Stimulated activated naive B cell treated with anti-CD40 and anti-IgM and Interleukin-4, amounts not matched to agents 10 μg/mL and 1 μg/mL and 100 μg/mL, for 72 hours (primary cell): ENCODE data around the gene ATP8A2.

Experiments
- ATAC-seq, 2 donors: fragments of 150-1000 bp; cut with Tn5 transposase; replicated peaks; 2 replicates each; pipeline ENCODE4 v1.10.0; 2021; ENCODE audit warnings: moderate library complexity in 1 of 2
- DNase-seq: peaks from one replicate; pipeline ENCODE4 v3.0.0; 2021
- H3K27ac Mint-ChIP-seq: one replicate; pipeline ENCODE4 v1.8.0; 2022; ENCODE audit warnings: mild to moderate bottlenecking, mixed read lengths
- H3K27me3 Mint-ChIP-seq, 2 donors: one replicate each; pipeline ENCODE4 v1.8.0; 2022; ENCODE audit warnings: mixed read lengths in 2 of 2
- H3K36me3 Mint-ChIP-seq, 2 donors: one replicate each; pipeline ENCODE4 v1.8.0; 2022; ENCODE audit warnings: mixed read lengths in 2 of 2, mild to moderate bottlenecking in 1 of 2
- H3K4me1 Mint-ChIP-seq, 2 donors: one replicate each; pipeline ENCODE4 v1.8.0; 2022; ENCODE audit warnings: mixed read lengths in 2 of 2, mild to moderate bottlenecking in 1 of 2
- H3K4me3 Mint-ChIP-seq, 2 donors: one replicate each; pipeline ENCODE4 v1.8.0; 2022; ENCODE audit warnings: mild to moderate bottlenecking in 2 of 2, mixed read lengths in 2 of 2, moderate library complexity in 1 of 2
- H3K9me3 Mint-ChIP-seq, 2 donors: one replicate each; pipeline ENCODE4 v1.8.0; 2022; ENCODE audit warnings: mixed read lengths in 2 of 2, mild to moderate bottlenecking in 1 of 2

The ATP8A2 gene

GRCh38 chr13:25689539-25689938, 317.8 kb downstream of the ATP8A2 start:
- Mint-ChIP-seq H3K27me3 (peaks cover 5% of the 10 kb centered on the region in 2 donors), H3K36me3 (no peaks in the 10 kb centered on the region), H3K4me1 (no peaks in the 10 kb centered on the region), H3K4me3 (no peak overlapping the region), H3K9me3 (peaks cover 0 to 1% of the 10 kb centered on the region in 2 donors), H3K27ac (no peak overlapping the region)
- ATAC-seq: no peak
- DNase-seq: no peak

GRCh38 chr13:25690582-25690981, 318.8 kb downstream of the ATP8A2 start:
- DNase-seq: no peak
- Mint-ChIP-seq H3K27ac (no peak overlapping the region), H3K9me3 (peaks cover 0 to 1% of the 10 kb centered on the region in 2 donors), H3K4me3 (no peak overlapping the region), H3K27me3 (peaks cover 5% of the 10 kb centered on the region in 2 donors), H3K4me1 (no peaks in the 10 kb centered on the region), H3K36me3 (no peaks in the 10 kb centered on the region)
- ATAC-seq: no peak

DNA sequence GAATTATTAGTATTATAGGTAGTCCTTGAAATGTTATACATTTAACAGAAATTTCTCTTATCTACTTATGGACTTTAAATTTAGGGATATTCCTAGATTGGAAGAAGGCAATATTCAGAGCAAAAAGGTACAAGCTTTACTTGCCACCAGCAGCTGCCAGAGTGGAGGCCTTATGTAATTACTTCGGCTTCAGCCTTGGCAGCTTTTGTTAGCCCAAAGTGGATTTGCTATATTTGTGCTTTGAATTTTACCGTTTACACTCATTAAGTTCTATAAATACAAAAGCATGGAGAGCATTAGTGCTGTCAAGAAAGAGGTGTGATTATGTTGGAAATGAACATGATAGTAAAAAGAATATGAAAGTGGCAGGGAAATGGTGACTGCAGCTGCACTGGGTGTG, 319.9 kb downstream of the ATP8A2 start:
- no peak overlapping the region for H3K4me3 Mint-ChIP-seq
- H3K9me3 Mint-ChIP-seq: peaks cover 0 to 1% of the 10 kb centered on the region in 2 donors
- ATAC-seq (no peak), DNase-seq (no peak)
- H3K36me3 Mint-ChIP-seq: no peaks in the 10 kb centered on the region
- H3K4me1 Mint-ChIP-seq: no peaks in the 10 kb centered on the region
- no peak overlapping the region for H3K27ac Mint-ChIP-seq
- peaks cover 5% of the 10 kb centered on the region in 2 donors for H3K27me3 Mint-ChIP-seq

DNA sequence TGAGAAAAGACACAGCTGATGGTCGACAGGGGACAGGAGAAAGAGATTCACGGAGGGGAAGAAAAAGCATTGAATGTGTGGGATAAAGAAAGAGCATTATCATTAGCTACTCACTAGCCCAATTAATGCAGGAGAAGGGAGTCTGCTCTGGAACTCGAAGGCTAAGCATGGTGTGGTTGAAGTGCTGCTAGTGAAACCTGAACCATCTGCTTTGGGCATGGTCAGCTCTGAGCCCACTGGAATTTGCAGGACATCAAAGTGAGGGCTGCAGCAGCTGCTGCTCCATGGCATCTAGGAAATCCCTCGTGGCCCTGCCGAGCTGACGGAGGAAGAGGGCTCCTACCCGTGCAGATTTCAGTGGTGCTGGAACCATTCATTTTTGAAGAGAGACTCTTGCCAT, 320.3 kb downstream of the ATP8A2 start:
- Mint-ChIP-seq H3K36me3 (no peaks in the 10 kb centered on the region), H3K27me3 (peaks cover 5% of the 10 kb centered on the region in 2 donors), H3K9me3 (peaks cover 0 to 1% of the 10 kb centered on the region in 2 donors), H3K4me3 (no peak overlapping the region), H3K27ac (no peak overlapping the region), H3K4me1 (no peaks in the 10 kb centered on the region)
- ATAC-seq (no peak), DNase-seq (no peak)

DNA sequence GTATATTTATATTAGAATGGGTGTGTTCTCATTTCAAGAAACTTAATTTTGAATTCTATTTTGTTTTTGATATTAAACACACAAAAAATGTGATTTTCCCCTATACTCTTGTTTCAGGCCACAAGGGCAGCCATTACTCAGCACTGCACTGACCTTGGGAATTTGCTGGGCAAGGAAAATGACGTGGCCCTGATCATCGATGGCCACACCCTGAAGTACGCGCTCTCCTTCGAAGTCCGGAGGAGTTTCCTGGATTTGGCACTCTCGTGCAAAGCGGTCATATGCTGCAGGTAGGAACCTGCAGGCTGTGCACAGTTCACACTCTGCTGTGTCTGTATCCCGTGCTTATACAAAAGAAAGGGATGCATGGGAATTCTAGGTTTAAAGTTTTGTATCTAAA, 327.3 kb downstream of the ATP8A2 start:
- Mint-ChIP-seq H3K4me1 (no peaks in the 10 kb centered on the region), H3K27me3 (no peaks in the 10 kb centered on the region), H3K9me3 (peaks cover 1 to 4% of the 10 kb centered on the region in 2 donors), H3K27ac (no peak overlapping the region), H3K36me3 (no peaks in the 10 kb centered on the region), H3K4me3 (no peak overlapping the region)
- DNase-seq (no peak), ATAC-seq (no peak)

GRCh38 chr13:25699600-25699999, 327.8 kb downstream of the ATP8A2 start:
- no peak overlapping the region for H3K27ac Mint-ChIP-seq
- ATAC-seq: no peak
- no peaks in the 10 kb centered on the region for H3K27me3 Mint-ChIP-seq
- H3K36me3 Mint-ChIP-seq: no peaks in the 10 kb centered on the region
- DNase-seq: no peak
- peaks cover 1 to 4% of the 10 kb centered on the region in 2 donors for H3K9me3 Mint-ChIP-seq
- H3K4me3 Mint-ChIP-seq: no peak overlapping the region
- no peaks in the 10 kb centered on the region for H3K4me1 Mint-ChIP-seq

DNA sequence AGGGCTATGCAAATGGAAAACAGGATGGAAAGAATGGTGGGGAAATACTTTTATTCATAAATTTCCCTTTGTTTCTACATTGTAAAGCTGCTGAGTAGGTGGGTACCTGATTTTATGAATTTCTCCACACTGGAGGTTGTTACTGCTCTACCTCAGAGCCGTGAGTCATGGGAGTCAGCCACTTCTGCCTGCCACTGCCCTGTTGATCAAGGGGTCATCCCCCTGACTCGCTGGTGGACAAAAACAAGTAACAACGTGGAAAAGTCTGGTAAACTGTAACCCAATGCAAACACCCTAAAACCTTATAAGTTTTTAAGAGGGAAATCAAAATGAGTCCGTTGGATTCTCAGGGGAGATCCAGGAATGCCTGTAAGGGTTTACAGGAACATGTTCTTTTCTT, 329.5 kb downstream of the ATP8A2 start:
- DNase-seq: no peak
- Mint-ChIP-seq H3K36me3 (no peaks in the 10 kb centered on the region), H3K27ac (no peak overlapping the region), H3K4me1 (no peaks in the 10 kb centered on the region), H3K9me3 (peaks cover 1 to 4% of the 10 kb centered on the region in 2 donors), H3K4me3 (no peak overlapping the region), H3K27me3 (no peaks in the 10 kb centered on the region)
- no peak for ATAC-seq

DNA sequence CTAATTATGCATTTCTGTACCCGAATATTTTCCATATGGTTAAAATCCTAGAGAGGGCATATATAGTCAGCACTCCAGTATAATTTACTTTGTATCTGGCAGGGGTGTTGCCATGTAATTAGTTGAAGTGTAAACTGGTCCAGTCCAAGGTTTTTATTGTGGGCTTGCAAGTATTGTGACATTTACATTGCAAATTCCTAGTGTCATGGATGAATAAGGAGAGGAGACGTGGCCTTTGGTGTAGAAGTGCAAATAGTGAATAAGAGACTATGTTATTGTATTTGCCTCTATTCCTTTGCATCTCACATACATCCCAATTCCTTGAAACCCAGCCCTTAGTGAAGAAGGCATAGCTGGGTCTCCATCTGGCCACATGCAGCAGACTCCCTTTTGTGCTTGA, 330.6 kb downstream of the ATP8A2 start:
- DNase-seq: no peak
- no peak overlapping the region for H3K4me3 Mint-ChIP-seq
- H3K9me3 Mint-ChIP-seq: peaks cover 1 to 4% of the 10 kb centered on the region in 2 donors
- no peak for ATAC-seq
- no peaks in the 10 kb centered on the region for H3K36me3 Mint-ChIP-seq
- H3K27ac Mint-ChIP-seq: no peak overlapping the region
- H3K27me3 Mint-ChIP-seq: no peaks in the 10 kb centered on the region
- no peaks in the 10 kb centered on the region for H3K4me1 Mint-ChIP-seq

DNA sequence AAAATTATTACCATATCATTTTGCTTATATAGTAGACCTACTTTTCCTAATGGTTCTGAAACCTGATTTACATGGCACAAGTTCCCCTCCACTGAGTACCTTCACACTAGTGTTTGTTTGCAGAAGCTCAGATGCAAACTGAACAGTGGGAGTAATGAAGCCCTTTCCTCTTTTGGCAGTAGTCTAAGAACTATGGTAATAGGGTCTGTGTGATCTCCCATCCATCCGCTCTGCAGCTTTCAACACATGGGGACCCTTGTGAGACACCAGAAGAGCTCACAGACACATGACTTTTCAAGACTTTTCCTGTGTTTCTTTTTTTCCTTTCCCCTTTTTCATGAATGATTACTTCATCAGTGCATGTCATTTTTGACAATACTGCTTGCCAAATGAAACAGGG, 336.0 kb downstream of the ATP8A2 start:
- Mint-ChIP-seq H3K4me1 (no peaks in the 10 kb centered on the region), H3K9me3 (no peaks in the 10 kb centered on the region), H3K27ac (no peak overlapping the region), H3K4me3 (no peak overlapping the region), H3K36me3 (no peaks in the 10 kb centered on the region), H3K27me3 (peaks cover 0 to 8% of the 10 kb centered on the region in 2 donors)
- DNase-seq (no peak), ATAC-seq (no peak)

GRCh38 chr13:25708268-25708667, 336.5 kb downstream of the ATP8A2 start:
- ATAC-seq (no peak), DNase-seq (no peak)
- Mint-ChIP-seq H3K27ac (no peak overlapping the region), H3K9me3 (no peaks in the 10 kb centered on the region), H3K27me3 (peaks cover 0 to 8% of the 10 kb centered on the region in 2 donors), H3K4me3 (no peak overlapping the region), H3K36me3 (no peaks in the 10 kb centered on the region), H3K4me1 (no peaks in the 10 kb centered on the region)

GRCh38 chr13:25709088-25709487, 337.3 kb downstream of the ATP8A2 start:
- DNase-seq (no peak), ATAC-seq (no peak)
- Mint-ChIP-seq H3K4me3 (no peak overlapping the region), H3K36me3 (no peaks in the 10 kb centered on the region), H3K9me3 (no peaks in the 10 kb centered on the region), H3K4me1 (no peaks in the 10 kb centered on the region), H3K27ac (no peak overlapping the region), H3K27me3 (peaks cover 0 to 8% of the 10 kb centered on the region in 2 donors)

DNA sequence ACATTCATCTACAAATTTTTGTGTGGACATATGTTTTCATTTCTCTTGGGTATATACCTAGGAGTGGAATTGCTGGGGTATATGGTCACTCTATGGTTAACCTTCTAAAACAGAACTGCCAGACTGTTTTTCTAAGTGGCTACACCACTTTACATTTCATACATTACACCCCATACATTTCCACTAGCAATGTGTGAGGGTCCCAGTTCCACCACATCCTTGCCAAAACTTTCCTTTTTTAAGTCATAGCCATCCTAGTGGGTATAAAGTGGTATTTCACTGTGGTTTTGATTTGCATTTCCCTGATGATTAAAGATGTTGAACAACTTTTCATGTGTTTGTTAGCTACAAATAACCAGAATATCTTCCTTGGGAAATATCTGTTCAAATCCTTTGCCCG, 344.0 kb downstream of the ATP8A2 start:
- no peaks in the 10 kb centered on the region for H3K36me3 Mint-ChIP-seq
- H3K4me1 Mint-ChIP-seq: no peaks in the 10 kb centered on the region
- H3K4me3 Mint-ChIP-seq: no peak overlapping the region
- H3K27me3 Mint-ChIP-seq: peaks cover 0 to 12% of the 10 kb centered on the region in 2 donors
- peaks cover 4 to 5% of the 10 kb centered on the region in 2 donors for H3K9me3 Mint-ChIP-seq
- DNase-seq (no peak), ATAC-seq (no peak)
- no peak overlapping the region for H3K27ac Mint-ChIP-seq

GRCh38 chr13:25717666-25718197, 346.0 kb downstream of the ATP8A2 start:
- Mint-ChIP-seq H3K4me1 (no peaks in the 10 kb centered on the region), H3K36me3 (no peaks in the 10 kb centered on the region), H3K27me3 (peaks cover 0 to 5% of the 10 kb centered on the region in 2 donors), H3K4me3 (no peak overlapping the region), H3K27ac (no peak overlapping the region), H3K9me3 (peaks cover 4 to 5% of the 10 kb centered on the region in 2 donors)
- DNase-seq (no peak), ATAC-seq (no peak)

GRCh38 chr13:25719666-25720065, 347.9 kb downstream of the ATP8A2 start:
- Mint-ChIP-seq H3K36me3 (no peaks in the 10 kb centered on the region), H3K27me3 (peaks cover 5 to 9% of the 10 kb centered on the region in 2 donors), H3K4me3 (no peak overlapping the region), H3K4me1 (no peaks in the 10 kb centered on the region), H3K9me3 (peaks cover 5 to 8% of the 10 kb centered on the region in 2 donors), H3K27ac (no peak overlapping the region)
- no peak for ATAC-seq
- DNase-seq: no peak

GRCh38 chr13:25722893-25723292, 351.1 kb downstream of the ATP8A2 start:
- Mint-ChIP-seq H3K27ac (no peak overlapping the region), H3K4me1 (no peaks in the 10 kb centered on the region), H3K9me3 (peaks cover 0 to 4% of the 10 kb centered on the region in 2 donors), H3K27me3 (peaks cover 0 to 9% of the 10 kb centered on the region in 2 donors), H3K4me3 (no peak overlapping the region), H3K36me3 (no peaks in the 10 kb centered on the region)
- DNase-seq (no peak), ATAC-seq (no peak)

- no peak for ATAC-seq
- H3K4me3 Mint-ChIP-seq: no peak overlapping the region
- H3K4me1 Mint-ChIP-seq: no peaks in the 10 kb centered on the region
- DNase-seq: no peak
- peaks cover 0 to 14% of the 10 kb centered on the region in 2 donors for H3K27me3 Mint-ChIP-seq
- no peaks in the 10 kb centered on the region for H3K36me3 Mint-ChIP-seq
- H3K9me3 Mint-ChIP-seq: peaks cover 0 to 4% of the 10 kb centered on the region in 2 donors
- no peak overlapping the region for H3K27ac Mint-ChIP-seq
Measured at GRCh38 chr13:25725104-25725503, 353.3 kb downstream of the ATP8A2 start.
